GM18907 (cell line): ENCODE results near the gene SLC25A31.

Experiments
- ATAC-seq: cut with Tn5 transposase; IDR thresholded peaks from one replicate; pipeline ENCODE4 v1.9.1; 2021; ENCODE audit warnings: mild to moderate bottlenecking, moderate library complexity; ENCODE audit not compliant: unreplicated experiment

Gene SLC25A31

GRCh38 chr4:127776620-127777019, 46.4 kb downstream of the SLC25A31 start:
- ATAC-seq, result no peak

GRCh38 chr4:127777487-127777886, 47.3 kb downstream of the SLC25A31 start:
- no peak for ATAC-seq

- no peak for ATAC-seq
These were observed 47.9 kb downstream of the SLC25A31 start for GRCh38 chr4:127778102-127778501.

GRCh38 chr4:127780598-127780997, 50.4 kb downstream of the SLC25A31 start:
- ATAC-seq, result no peak

GRCh38 chr4:127781300-127782024, 51.3 kb downstream of the SLC25A31 start:
- peak; percentile 42 for ATAC-seq

GRCh38 chr4:127782025-127782274, 51.8 kb downstream of the SLC25A31 start:
- ATAC-seq, result peak; percentile 80

- ATAC-seq, result peak; percentile 51
These were observed 52.2 kb downstream of the SLC25A31 start, which contains the start of gene HSPA4L for GRCh38 chr4:127782275-127783025. HSPA4L (plus strand) TSS chr4:127782322; CDS start chr4:127782551, 229 bp downstream.

GRCh38 chr4:127783026-127783769, 53.0 kb downstream of the SLC25A31 start:
- no peak for ATAC-seq

GRCh38 chr4:127783955-127784770, 54.0 kb downstream of the SLC25A31 start:
- no peak for ATAC-seq

GRCh38 chr4:127788517-127788916, 58.3 kb downstream of the SLC25A31 start:
- ATAC-seq, result peak; percentile 66

- ATAC-seq, result no peak
These were observed 61.2 kb downstream of the SLC25A31 start for GRCh38 chr4:127791391-127791790.

GRCh38 chr4:127793528-127793927, 63.3 kb downstream of the SLC25A31 start:
- ATAC-seq, result no peak

- no peak for ATAC-seq
These were observed 69.5 kb downstream of the SLC25A31 start for GRCh38 chr4:127799711-127800110.

- ATAC-seq, result no peak
These were observed 79.1 kb downstream of the SLC25A31 start for GRCh38 chr4:127809173-127809800.

- no peak for ATAC-seq
These were observed 80.4 kb downstream of the SLC25A31 start for GRCh38 chr4:127810551-127810950.

GRCh38 chr4:127822430-127822829, 92.2 kb downstream of the SLC25A31 start:
- no peak for ATAC-seq
